NCI-H82 (cell line): ENCODE measurements around the gene CPXM2.

Experiments used
- DNase-seq: peaks from one replicate; lab custom pipeline; 2025; lab: John Stamatoyannopoulos, UW

The CPXM2 gene

GRCh38 chr10:123891144-123892071, at the start of gene CPXM2:
Gene CPXM2, minus strand, starts transcription at chr10:123891807. Its CDS starts 148 bp downstream, at chr10:123891659.
- no peak for DNase-seq

DNA sequence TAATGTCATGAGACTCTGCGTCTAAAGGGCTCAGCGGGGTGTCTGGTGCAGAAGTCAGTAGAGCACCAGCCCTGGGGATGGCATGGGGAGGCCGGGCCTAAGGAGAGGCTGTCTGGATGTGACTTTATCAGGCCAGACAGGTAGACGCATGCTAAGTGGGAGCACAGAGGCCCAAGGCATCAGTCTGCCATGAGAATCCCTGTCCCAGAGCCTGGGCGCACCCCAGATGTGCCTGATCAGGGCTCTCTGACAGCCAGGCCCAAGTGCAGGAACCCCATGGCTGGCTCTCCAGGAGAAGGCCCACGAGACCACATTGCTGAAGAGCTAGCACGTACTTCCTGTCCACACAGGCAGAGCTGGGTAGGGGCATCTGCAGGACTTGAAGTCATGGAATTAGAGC, 48.0 kb upstream of the CPXM2 start:
- DNase-seq, result no peak

DNA sequence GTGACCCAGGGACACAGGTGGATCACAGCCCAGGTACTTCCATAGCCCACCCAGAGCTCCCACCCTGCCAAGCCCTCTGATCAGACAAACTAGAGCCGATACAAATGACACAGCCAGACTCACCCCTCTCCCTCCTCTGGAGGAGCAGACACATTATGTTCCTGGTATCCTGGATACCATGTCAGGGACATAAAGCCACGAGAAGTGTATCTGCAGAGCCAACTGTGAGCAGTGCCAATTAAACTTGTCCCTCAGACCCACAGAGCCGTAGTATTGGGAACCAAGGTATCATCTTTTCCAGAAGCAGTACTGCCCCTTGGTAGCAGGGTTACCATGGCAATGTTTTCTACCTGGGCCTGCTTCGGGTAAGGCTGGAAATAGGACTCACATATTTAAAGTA, 47.3 kb upstream of the CPXM2 start:
- no peak for DNase-seq

- no peak for DNase-seq
Measured at GRCh38 chr10:123936426-123936825, 44.8 kb upstream of the CPXM2 start.

- no peak for DNase-seq
Measured at GRCh38 chr10:123935680-123936079, 44.1 kb upstream of the CPXM2 start.

DNA sequence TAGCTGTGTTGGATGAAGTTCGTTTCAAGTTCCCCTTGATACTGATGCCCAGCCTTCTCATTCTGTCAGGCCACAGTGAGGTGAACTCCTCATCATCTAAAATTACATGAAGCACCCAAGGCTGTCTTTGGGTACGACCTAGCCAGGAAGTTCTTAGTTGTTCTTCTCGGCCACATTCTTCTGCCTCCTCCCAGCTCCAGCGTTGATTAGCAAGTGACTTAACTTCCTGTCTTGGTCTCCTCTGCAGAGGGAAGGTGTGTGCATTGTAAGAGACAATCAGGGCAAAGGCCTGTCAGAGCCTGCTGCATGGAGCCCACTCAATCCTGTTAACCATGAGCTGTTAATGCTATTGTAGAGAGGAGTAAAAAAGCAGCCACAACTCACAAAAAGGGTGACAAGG, 43.2 kb upstream of the CPXM2 start:
- no peak for DNase-seq

DNA sequence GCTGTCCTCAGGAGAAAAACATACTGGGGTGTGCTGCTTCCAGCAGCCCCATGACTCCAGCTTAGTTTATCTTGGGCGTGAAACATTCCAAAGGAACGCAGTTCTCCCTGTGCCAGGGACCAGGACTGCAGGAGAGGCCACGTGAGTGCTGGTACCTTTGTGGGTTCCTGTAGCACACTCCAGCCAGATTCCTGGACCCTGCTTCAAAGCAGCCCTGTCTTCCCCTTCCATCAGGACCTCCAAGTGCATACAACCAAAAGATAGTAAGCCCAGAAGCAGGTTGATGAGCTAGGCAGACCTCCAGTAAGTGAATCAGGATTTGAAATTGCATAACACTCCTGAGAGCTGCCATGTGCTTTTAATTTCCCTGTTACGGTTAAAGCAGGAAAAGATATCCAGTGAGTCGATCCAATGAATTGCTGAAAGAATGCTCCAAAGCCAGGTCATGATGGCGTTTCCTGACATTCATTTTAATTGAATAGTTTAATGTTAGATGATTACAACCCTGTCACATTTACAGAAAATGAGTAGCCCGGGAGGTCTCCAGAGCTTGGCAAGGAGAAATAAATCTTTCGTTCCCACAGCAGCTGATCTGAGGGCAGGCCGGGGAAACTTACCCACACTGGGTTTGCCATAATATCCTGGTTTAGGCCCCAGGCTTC, 38.9 kb upstream of the CPXM2 start:
- DNase-seq, result no peak

DNA sequence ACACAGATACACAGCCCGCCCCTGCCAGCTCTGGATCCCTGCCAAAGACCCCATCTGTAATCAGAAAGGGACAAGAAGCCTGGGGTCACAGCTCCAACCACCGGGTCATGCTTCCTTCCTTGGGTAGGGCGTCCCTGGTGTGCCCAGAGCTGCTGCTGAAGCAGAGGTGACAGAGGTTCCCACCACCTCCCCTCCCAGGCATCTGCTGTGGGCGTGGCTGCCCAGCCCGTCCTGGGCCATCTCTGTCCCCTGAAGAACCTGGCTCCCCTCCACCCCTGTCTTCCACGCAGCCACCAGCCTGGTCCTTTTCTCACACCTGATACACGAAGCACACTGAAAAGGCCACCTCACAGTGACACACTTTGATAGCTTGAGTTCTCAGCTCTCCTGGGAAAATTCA, 38.2 kb upstream of the CPXM2 start:
- no peak for DNase-seq

- no peak for DNase-seq
Measured at GRCh38 chr10:123928427-123928826, 36.8 kb upstream of the CPXM2 start.

DNA sequence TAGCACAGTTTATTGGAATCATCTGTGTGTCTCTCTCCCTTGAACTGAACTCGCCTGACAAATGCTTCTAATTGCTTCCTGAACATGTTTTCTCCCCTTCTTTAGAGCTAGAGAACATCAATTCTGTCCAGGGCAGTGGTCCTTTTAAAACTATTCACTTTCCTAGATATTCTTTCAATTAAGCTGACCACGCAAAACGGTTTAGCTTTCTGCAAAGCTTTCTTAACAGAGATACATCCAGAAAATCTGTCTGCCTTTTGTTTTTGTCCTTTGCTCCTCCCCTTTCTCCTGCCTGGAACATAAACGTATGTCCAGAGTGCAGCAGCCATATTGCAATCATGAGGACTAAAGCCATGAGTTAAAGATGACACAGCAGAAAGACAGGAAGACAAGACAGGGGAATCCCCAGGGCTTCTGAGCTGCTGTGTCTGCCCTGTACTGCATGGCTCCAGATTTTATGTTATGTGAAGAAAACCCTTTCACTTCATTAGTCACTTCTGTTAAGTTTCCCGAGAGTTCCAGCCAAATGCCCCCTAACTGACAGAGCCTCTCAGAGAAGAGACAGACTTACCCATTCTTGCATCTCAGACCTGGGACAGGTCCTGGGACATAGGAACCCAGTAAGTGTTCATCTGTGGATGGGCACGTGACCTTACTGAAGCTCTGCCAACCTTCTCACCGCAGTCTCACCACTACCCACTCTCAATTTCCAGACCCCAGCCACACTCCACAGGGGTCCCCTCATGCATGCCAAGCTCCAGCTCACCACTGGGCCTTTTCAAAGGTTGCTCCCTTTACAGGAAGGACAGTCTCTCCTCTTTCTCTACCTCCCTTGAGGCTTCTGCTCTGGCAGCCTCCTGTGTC, 35.0 kb upstream of the CPXM2 start:
- DNase-seq, result no peak

DNA sequence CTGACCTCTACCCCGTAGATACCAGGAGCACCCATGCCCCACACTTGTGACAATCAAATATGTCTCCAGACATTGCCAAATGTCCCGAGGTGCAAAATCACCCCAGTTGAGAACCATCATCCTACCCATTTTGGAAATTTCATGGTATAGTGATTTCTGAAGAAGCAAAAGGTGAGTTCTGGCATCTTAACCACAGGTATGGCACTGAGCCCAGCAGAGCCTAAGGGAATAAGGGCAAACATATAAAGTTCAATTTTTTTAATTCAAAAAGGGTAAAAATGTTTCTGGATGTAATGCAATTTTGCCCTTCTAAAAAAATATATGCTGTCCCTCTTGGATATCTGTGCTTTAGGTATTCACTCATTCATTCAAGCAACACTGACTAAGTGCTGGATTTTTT, 30.5 kb upstream of the CPXM2 start:
- no peak for DNase-seq

DNA sequence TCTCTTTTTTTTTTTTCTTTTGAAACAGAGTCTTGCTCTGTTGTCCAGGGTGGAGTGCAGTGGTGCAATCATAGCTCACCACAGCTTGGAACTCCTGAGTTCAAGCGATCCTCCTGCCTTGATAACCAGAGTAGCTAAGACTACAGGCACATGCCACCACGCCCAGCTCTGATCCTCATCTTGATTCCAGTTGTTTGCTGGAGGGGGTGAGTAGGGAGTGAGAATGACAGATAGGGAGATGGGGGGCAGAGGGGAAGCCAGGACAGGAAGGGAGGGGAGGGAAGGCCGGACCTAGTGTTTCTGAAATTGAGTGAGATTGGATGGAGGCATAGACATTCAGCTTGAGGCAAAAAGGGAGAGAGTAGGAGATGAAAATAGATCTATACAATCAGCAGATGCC, 25.2 kb upstream of the CPXM2 start:
- no peak for DNase-seq

DNA sequence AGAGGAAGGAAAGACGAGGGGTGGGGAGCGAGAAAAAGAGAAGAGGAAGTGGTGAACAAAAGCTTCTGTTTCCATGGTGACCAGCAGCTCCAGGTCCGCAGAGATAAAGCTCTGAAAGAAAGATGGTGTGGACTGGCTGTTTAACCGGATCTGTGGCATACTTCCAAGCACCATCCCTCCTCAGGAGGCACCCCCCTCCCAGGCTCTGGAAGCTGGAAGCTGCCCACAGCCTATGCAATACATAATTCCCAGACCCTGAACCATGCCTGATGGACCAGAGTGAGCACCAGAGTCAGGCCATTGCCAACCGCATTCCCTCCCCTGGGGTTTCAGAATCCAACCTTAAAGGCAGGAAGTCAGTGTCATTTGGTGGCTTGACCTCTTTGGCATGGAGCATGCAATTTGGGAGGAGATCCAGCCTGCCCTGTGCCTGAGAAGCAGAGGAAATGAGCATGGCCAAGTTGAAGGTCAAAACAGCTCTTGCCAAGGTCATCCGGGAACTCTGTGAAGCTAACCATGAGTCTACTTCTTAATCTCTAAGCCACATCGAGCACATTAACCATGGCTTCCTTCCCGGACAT, 22.2 kb upstream of the CPXM2 start:
- DNase-seq, result no peak

GRCh38 chr10:123912871-123913270, 21.3 kb upstream of the CPXM2 start:
- DNase-seq, result no peak

DNA sequence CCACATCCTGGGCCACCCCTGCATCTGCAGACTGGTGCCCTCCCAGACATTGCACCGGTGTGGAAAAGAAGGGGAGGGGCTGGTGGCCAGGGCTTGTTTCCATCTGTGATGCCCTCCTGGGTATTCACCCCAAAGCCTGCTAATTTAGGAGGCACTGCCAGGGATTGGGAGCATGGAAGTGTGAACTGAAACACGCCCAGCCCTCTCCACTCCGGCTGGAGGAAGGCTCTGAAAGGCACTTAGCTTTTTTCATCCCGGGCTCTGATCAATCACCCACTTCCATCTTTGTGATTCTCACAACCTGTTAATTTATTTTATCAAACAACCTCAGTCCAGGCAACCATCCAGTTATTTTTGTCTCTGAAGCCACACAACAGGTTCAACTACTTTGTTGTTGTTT, 20.9 kb upstream of the CPXM2 start:
- no peak for DNase-seq

DNA sequence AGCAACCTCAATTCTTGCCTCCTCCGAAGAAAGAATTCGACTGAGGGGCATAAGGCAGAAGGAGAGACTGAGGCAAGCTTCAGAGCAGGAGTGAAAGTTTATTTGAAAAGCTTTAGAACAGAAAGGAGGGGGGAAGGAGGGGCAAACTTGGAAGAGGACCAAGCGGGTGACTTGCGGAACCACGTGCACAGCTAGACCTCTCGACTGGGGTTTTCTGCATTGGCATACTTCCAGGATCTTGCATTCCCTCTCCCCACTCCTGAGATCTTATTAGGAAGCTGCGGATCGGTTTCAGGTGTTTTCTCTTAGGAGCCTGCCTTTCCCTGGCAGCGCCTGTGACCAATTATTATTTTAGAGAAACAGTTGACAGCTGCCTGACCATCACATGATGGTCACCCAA, 20.3 kb upstream of the CPXM2 start:
- DNase-seq, result peak; percentile 65

DNA sequence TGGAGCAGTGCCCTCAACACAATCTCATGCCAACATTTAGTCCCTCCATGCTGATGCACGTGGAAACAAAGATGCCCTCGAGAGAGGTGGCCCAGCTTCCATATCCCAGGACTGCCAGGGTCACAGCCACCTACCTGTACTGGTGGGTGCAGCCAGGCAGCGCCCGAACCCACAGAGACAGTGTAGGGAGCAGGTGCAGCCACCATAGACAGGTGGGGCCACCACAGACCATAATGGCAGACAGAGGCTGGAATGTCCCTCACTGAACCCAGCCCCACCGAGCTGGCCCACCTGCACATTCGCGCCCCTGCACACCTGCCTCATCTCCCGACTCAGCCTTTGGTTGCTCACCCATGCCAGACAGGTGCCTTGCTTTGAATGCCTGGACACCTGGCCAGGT, 18.3 kb upstream of the CPXM2 start:
- no peak for DNase-seq

- no peak for DNase-seq
Measured at GRCh38 chr10:123909426-123909825, 17.8 kb upstream of the CPXM2 start.

DNA sequence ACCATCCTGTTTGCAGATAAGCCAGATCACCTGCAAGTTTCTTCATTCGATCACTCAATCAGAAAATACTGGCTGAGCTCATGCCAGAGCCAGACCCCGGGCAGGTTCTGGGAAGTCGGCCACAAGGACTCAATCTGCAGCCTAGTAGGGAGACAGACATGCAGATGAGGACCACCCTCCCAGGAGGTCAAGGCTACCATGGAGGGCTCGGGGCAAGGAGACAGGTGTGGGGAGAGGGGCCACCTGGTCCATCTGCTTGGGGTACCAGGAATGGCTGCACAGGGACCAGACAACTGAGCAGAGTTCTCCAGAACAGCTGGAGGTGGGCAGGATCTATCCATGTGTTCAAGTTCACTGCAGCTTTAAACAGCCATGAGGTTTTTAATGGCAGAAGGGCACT, 16.8 kb upstream of the CPXM2 start:
- no peak for DNase-seq

DNA sequence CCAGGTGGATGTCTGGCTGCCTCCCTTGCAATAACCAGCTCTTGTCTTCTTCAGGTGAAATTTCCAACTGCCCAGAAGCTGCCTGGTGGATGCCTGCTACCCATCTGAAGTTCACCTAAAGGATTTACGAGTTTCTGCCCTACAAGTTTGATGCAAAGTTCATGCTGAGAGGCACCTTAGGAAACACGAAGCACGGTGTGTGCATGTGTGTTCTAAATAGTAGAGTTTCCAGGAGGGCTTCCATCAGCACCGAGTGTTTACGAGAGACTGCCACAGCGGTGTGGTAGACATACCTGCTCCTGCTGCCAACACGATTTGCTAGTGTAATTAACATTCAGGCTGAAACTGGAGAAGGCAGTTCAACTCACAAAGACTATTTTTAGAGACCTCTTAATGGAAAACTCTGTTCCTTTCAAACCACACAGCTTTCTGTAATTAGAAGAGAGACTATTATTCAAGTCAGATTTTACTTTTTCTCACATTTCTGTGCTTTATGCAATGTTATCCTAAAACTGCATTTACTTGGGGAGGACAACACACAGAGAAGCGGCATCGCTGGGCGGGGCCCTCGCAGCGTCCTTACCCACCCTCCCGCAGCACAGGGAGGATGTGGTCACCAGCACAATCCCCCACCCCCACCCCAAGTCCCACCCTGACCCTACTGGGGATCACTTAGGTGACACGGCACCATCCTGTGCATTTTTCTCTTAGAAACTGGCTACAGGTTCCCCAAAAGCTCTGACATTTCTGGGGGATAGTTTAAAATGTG, 15.5 kb upstream of the CPXM2 start:
- no peak for DNase-seq

DNA sequence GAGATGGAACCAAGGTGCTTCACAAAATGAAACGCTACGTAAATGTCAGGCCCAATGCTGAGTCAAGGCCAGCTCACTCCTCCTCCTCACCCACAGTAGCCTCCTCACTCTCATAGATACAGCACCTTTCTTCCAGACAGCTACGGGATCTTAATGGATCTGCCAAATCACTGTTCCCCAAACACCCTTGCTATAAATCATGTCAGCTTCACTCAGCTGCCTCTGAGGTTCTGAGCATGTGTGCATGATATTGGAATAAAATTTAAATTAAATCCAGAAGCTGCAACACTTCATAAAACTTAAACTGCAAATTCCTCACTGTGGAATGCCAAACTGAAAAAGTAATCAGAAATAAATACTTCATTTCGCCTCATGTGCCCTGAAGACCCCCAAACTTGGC, 14.7 kb upstream of the CPXM2 start:
- no peak for DNase-seq
